ENCODE data around the gene FMN1. TPM values are rescaled to one million over a fixed set of nuclear protein-coding genes. Genes with fewer than 3 reads are reported as not detected.

The FMN1 gene
- total and polyA plus RNA-seq, 2 of the 13 experiments (the other 11 are each of a cell fraction or from before 2014, with no cell fraction given) = 0.20 to 0.60 TPM

DNA sequence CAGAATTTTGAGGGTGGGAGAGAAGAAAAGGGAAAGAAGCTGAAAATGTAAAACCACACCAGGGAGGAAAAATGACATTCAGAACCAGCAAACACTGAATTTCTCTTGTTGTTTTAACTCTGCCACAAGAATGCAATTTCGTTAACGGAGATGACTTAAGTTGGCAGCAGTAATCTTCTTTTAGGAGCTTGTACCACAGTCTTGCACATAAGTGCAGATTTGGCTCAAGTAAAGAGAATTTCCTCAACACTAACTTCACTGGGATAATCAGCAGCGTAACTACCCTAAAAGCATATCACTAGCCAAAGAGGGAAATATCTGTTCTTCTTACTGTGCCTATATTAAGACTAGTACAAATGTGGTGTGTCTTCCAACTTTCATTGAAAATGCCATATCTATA lies 461.2 kb downstream of the FMN1 start (continued):
- TF ChIP-seq, protein P1, sequence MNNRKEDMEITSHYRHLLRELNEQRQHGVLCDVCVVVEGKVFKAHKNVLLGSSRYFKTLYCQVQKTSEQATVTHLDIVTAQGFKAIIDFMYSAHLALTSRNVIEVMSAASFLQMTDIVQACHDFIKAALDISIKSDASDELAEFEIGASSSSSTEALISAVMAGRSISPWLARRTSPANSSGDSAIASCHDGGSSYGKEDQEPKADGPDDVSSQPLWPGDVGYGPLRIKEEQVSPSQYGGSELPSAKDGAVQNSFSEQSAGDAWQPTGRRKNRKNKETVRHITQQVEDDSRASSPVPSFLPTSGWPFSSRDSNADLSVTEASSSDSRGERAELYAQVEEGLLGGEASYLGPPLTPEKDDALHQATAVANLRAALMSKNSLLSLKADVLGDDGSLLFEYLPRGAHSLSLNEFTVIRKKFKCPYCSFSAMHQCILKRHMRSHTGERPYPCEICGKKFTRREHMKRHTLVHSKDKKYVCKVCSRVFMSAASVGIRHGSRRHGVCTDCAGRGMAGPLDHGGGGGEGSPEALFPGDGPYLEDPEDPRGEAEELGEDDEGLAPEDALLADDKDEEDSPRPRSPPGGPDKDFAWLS (CRISPR knock-in tag; IDR thresholded peaks at IDR 0.05; ENCODE audit: borderline replicate concordance) = no peak
- TF ChIP-seq RFXAP (CRISPR knock-in tag; IDR thresholded peaks at IDR 0.05; ENCODE audit: borderline replicate concordance) = no peak
- no peak for TF ChIP-seq PAF1 (CRISPR knock-in tag; IDR thresholded peaks at IDR 0.05)
- TF ChIP-seq ZNF670 (CRISPR knock-in tag; IDR thresholded peaks at IDR 0.05; ENCODE audit: borderline replicate concordance) = no peak
- no peak for TF ChIP-seq KLF12 (CRISPR knock-in tag; IDR thresholded peaks at IDR 0.05; ENCODE audit: borderline replicate concordance)
- no peak for TF ChIP-seq MBD4 (IDR thresholded peaks at IDR 0.05; ENCODE audit: borderline replicate concordance, low read length)
- TF ChIP-seq ZNF777 (CRISPR knock-in tag; IDR thresholded peaks at IDR 0.05) = no peak
- TF ChIP-seq ZNF121 (CRISPR knock-in tag; IDR thresholded peaks at IDR 0.05) = no peak
- no peak for TF ChIP-seq ZNF709 (CRISPR knock-in tag; IDR thresholded peaks at IDR 0.05)
- no peak for TF ChIP-seq SAP130 (CRISPR knock-in tag; IDR thresholded peaks at IDR 0.05; ENCODE audit: low read depth)
- no peak for TF ChIP-seq CENPT (CRISPR knock-in tag; IDR thresholded peaks at IDR 0.05; ENCODE audit: low read depth)
- TF ChIP-seq KLF16 (CRISPR knock-in tag; IDR thresholded peaks at IDR 0.05) = no peak
- TF ChIP-seq ZNF143 (CRISPR knock-in tag; IDR thresholded peaks at IDR 0.05) = no peak
- TF ChIP-seq, protein P2, sequence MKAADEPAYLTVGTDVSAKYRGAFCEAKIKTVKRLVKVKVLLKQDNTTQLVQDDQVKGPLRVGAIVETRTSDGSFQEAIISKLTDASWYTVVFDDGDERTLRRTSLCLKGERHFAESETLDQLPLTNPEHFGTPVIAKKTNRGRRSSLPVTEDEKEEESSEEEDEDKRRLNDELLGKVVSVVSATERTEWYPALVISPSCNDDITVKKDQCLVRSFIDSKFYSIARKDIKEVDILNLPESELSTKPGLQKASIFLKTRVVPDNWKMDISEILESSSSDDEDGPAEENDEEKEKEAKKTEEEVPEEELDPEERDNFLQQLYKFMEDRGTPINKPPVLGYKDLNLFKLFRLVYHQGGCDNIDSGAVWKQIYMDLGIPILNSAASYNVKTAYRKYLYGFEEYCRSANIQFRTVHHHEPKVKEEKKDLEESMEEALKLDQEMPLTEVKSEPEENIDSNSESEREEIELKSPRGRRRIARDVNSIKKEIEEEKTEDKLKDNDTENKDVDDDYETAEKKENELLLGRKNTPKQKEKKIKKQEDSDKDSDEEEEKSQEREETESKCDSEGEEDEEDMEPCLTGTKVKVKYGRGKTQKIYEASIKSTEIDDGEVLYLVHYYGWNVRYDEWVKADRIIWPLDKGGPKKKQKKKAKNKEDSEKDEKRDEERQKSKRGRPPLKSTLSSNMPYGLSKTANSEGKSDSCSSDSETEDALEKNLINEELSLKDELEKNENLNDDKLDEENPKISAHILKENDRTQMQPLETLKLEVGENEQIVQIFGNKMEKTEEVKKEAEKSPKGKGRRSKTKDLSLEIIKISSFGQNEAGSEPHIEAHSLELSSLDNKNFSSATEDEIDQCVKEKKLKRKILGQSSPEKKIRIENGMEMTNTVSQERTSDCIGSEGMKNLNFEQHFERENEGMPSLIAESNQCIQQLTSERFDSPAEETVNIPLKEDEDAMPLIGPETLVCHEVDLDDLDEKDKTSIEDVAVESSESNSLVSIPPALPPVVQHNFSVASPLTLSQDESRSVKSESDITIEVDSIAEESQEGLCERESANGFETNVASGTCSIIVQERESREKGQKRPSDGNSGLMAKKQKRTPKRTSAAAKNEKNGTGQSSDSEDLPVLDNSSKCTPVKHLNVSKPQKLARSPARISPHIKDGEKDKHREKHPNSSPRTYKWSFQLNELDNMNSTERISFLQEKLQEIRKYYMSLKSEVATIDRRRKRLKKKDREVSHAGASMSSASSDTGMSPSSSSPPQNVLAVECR (CRISPR knock-in tag; IDR thresholded peaks at IDR 0.05; ENCODE audit: borderline replicate concordance) = no peak

Data from HepG2 (cell line).